HG03521 (cell line): Measurements from ENCODE around the gene YKT6.
A peak's percentile ranks its signal among the peaks of the same experiment; 100 is the strongest.
"Not testable (repeated sequence)": the region's sequence is repeated elsewhere in the genome, so short reads cannot be mapped to it uniquely, and the experiment has no call there.

Source experiments
- ATAC-seq: cut with Tn5 transposase; IDR thresholded peaks from one replicate; pipeline ENCODE4 v1.9.1; 2021; ENCODE audit warnings: mild to moderate bottlenecking, moderate library complexity; ENCODE audit not compliant: unreplicated experiment

YKT6 gene

DNA sequence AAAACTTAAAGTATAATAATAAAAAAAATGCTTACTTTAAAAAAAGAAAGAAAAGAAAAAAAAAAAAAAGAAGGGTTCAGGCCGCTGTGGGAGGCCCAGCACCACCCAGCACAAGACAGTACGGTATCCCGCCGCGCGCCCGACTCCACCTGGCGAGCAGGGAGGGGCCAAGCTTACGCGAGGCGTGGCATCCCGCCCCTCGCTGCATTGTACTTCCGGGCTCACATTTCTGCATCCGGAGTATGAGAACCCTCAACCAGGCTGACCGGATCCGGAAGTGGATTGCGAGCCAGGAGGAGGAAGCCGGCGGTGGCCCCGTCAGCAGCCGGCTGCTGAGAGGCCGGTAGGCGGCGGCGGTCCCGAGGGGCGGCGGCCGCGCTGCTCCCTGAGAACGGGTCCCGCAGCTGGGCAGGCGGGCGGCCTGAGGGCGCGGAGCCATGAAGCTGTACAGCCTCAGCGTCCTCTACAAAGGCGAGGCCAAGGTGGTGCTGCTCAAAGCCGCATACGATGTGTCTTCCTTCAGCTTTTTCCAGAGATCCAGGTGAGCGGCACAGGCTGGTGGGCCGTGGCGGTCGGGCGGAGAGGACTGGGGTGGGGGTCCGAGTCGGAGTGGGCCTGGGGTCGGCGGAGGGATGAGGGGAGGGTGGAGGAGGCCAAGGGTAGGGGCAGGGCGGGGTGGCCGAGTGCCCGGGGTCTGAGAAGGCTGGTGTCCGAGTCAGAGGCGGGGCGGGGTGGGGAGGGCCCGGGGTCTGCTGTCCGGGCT lies at the start of gene YKT6:
Gene YKT6, plus strand, starts transcription at position 280 of the 763 bp plus-strand sequence. Its CDS starts 158 bp downstream, at position 438.
- ATAC-seq = peak; percentile 98

DNA sequence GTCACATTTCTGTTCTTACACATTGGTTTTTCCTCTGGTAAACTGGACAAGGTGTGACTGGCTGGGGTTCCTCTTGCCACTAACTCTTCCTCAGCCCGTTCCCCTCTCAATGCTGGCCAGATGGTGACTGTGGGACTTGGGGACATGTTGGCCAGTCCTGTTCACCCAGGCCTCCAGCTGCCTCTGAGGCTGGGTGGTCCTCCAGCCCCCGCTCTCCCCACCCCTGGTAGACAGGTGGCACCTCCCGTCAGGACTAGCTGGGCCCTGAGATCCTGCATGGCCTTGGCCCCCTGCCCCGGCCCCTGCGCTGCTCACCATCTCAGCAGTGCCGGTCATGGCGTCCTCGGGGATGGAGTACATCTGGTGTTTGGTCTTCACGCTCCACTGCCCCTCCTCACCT lies 48.8 kb upstream of the YKT6 start:
- no peak for ATAC-seq

DNA sequence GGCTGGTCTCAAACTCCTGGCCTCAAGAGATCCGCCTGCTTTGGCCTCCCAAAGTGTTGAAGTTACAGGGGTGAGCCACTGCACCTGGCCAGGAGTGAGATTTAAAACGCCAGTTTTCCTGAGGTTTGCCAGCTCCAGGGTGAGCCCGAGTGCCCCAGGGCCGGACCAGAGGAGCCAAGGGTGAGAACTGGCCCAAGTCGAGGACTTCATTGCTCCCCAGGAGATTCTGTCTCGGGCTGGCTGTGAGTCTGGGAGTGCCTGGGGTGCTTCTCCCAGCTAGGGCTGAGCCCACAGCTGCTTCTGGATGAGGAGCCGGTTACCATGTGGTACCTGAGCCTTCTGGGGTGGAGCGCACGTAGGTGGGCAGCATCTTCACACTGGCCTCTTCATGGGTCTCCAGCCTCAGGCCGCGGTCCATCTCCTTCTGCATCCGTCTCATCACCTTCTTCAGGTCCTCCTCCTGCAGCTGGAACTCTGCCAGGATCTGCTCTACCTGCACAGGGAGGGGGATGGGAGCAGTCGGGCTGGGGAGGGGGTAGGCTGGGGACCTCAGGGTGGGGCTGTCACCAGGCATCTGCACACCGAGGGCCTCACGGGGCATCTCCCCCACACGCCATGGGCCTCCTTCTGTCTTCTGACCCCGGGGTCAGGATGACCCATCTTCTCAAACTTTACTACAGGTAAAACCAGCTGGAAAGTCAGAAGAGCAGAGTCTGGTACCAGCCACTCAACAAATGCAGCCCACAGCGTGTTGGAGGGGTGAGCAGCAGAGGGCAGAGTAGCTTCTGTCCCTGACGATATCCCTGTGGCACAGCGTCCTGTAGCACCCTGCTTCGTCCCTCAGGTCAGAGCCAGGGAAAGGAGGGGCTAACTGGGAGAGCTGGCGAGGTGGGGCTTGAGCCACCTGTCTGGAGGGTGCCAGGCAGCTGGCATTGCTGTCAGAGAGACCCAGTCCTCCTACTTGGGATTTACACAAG lies 47.5 kb upstream of the YKT6 start:
- ATAC-seq = no peak

DNA sequence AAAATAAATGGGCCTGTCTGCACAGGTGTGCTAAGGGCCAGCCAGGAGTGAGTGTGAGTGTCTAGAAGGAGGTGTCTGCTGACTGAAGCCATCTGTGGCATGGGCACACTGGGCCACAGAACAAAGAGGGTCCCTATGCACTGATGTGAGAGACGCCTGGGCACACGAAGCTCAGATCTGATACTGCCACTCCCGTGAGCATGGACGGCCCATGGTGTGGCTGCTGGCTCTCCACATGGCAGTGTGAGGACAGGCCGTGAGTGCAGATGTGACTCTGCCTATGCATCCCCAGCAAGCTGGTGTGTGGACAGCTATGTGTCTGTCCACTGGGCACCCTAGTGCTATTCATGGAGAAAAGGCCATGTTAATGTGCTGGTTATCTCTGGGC lies 46.8 kb upstream of the YKT6 start:
- no peak for ATAC-seq

DNA sequence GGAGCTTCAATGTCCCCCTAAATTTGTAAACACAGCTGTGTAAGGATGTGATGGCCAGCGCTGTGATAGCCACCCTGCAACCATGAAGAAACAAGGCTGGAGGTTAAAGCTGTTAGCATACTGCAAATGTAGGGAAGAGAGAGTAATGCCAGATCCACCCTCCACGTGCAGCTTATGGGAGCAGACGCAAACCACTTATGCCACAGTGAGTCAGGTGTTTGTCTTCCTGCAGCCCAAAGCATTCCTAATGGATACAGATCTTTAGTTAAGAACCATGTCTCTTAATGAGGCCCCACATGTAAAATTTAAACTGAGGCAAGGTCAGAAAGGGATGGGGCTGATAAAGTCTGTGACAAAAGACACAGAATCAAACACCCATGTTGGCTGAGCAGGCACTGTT lies 46.1 kb upstream of the YKT6 start:
- no peak for ATAC-seq

DNA sequence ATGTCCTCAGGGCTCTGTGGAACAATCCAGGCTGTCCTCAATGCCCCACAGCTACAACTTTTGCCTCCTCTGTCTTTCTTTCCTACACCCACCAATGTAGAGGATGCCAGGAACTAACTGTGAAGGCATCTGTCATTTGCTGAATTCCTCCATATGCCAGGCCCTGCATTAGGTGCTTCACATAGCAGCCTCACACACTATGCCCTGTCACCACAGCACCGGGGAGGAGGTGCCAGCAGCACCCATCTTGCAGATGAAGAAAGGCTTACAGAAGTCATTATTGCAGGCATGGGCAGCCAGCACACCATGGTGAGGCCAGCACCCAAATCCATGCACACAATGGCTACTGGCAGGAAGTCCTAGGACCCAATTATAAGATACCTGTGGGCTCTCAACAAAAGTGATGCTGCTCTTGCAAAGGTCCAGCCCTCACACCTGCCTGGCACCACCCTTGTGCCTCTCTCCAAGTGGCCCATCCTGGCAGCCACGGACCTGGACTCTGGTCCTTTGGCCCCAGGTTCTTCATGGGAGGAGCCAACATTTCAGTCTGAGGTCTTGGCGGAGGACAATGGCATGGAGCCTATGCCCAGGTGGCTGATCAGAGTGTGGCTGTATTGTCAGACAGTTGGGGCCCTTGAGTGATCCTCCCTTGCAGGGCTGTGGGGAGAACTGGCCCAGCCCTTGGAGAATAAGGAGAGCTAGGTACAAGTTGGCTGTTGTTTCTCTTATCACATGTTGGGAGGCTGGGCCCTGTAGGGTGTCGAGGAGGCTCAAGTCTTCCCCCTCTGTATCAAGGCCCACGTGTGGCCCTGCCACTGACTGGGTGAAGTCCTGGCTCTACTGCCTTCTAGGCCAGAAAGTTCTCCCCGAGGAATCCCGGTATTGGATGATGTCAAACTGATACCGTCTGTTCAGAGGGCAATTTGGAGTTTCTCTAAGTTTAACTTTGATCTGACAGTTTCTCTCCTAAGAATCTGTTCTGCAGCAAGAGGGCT lies 45.3 kb upstream of the YKT6 start:
- ATAC-seq = no peak

DNA sequence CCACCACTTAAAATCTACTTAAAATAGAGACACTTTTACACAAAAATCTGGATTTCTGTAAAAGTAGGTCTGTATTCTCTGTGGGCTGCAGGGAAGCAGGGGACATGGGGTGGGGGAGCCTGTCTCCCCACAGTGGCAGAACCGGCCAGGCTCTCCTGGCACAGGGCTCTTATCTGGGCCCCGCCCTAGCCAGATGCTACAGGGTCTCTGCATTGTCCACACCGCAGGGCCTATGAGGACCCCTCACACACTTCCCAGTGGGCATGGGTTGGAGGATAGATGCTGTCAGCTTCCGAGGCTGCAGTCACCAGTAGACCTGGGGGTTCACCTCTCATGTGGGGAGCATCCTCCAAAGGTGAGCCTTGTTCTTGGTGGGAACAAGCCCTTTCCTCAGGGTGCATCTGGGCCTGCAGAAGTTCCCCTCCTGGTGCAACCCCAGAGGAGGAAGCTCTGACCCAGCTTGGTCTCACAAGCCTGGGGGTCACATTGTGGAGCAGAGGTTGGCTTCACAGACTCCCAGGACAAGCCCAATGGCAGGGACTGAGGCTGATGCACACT lies 44.2 kb upstream of the YKT6 start:
- ATAC-seq = no peak

DNA sequence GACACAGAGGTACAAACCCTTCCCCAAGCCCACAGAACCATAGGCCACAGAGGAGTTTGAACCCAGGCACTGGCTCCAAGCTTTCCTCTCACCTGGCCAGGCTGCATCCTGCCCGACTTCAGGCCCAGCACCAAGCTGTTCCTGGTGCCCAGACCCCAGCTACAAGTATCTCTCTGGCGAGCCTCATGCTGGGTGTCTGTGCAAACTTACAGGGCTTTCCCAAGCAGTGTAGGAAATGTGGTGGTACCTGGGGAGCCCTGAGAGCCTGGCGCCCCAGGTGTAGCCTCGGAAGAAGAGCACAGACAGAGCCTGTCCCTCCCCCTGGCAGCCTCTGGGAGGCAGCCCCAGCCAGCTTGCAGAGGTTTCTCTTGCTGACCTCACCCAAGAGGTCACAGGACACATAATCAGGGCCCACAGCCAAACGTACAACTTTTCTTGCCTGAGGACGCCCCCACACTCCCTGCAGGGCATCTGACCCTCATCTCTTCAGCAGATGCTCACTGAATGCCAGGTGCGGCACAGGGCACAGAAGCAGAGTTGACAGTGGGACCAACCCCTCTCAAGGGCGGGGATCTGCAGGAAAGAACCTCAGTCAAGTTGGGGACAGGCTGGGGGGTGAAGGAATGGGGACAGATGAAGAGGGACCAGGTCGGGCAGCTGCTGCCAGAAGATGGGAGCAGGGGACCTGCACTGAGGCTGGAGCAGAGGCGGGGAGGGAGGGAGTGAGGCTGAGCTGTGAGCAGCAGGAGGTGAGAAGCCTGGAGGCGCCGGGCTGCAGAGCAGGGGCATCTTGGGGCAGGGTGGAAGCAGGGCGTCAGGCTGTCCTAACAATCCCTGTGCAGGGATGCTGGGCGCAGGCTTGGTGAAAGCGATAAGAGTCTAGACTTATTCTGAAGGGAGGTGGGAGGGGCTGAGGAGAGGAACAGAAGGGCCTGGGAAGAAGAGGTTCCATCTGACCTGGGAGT lies 43.4 kb upstream of the YKT6 start:
- no peak for ATAC-seq

DNA sequence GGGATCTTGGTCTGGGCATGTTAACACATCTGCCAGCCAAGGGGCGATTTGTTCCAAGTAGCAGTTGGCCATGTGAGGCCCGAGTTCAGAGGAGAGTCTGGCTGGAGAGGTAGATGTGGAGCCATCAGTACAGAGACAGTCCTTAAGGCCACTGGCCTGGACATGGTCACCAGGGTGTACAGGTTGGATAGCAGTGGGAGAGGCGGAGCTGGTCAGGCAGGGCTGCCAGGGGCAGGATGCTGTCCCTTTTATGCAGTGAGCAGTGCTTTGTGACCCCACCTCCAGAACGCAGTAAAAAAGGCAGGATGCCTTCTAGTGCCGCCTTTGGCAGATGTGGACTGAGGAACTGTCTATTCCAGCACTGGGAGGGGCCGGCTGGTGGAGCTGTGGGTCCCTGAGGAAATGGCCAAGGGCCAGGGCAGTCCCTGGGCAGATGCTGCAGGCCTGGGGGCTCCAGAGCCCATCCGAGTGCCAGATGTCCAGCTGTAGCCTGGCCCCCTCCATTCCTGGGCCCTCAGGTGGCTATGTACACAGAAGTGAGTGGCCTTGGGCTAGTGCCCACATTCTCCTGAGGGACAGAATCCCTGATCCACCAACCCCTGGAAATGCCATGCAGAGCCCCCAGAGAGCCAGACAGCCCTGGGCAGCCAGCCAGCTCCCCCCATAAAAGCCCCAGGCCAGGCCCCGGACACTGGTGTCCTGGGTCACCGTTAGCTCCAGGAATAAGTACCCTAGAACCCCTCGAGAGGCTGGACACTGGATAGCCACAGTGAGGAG lies 42.5 kb upstream of the YKT6 start:
- ATAC-seq = no peak

DNA sequence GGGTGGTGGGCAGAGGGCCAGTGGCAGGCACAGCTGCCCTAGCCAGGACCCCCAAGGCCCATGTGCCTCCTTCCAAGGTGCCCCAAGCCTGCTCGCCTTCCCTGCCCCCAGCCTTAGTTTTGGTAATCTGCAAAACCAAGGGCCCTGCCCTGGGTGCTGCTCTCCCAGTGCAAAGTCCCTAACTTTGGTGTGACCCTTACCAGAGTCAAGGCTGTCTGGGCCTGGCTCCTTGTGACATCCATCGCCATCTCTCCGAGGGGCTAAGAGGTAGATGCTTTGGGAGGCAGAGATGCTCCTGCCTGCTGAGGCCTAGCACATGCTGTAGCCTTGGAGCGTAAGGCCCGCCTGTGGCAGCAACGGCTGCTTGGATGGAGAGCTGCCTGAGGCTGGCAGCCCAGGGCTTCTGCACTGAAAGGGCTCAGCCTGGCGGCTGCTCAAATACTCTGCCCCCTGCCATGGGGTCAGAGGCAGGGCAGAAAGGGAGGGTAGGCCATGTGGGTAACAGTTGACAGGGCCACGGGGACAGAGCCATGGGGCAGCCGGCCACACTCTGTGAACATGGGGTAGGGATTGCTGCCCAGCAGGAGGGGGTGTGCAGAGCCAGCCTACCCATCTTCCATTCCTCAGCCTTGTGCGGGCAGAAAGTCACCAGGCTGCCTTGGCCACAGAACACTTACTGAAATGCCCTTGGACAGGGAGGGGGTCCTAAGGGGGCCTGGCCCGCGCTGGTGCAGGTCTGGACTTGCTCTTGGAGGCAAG lies 41.7 kb upstream of the YKT6 start:
- no peak for ATAC-seq

DNA sequence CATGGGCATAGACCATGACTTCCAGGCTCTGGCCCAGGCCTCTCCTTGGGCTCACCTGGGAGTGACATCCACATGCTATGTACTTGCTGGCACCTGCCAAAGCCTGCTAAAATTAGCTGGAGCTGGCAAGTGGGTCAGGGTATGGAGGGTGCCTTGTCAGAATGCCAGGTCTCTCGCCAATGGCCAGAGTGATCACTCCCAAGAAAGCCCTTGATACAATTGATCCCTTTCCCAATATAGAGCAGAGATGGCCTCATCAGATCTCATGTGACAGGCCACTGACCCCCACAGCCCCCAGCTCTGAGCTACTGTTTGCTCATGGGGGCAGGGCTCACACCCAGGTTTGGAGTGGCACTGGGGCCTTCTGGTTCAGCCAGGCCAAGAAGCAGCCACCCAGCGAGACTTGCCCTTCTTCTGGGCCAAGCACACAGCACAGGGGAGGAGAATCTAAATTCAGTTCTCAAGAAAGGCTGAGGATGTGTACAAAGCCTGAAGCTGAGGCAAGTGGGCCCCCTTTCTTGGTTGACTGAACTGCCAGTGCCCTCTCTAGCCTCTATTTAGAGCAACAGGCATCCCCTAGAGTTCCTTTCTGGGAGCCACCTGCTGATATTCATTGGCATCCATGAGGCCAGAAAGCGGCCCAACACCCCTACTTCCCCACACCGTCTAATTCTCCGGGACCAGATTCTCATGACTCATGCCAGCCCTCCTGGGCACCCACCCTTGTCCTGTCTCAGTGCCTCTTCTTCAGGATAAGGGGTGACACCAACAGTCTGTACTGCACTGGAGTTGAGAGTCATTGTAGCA lies 40.8 kb upstream of the YKT6 start:
- no peak for ATAC-seq

DNA sequence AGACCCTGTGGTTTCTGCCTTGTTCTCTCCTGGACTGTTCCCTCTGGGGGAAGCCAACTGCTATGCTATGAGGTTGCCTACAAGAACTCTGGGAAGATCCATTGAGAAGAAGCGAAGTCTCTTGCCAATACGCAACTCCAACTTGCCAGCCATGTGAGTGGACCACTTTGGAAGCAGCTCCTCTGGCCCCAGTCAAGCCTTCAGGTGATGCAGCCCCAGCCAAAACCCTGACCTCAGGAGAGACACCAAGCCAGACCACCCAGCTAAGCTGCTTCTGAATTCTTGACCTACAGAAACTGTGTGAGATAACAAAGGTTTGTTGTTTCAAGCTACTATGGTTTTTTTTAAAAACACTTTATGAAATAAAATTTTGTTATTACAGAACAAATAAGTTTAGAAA lies 39.4 kb upstream of the YKT6 start:
- no peak for ATAC-seq

DNA sequence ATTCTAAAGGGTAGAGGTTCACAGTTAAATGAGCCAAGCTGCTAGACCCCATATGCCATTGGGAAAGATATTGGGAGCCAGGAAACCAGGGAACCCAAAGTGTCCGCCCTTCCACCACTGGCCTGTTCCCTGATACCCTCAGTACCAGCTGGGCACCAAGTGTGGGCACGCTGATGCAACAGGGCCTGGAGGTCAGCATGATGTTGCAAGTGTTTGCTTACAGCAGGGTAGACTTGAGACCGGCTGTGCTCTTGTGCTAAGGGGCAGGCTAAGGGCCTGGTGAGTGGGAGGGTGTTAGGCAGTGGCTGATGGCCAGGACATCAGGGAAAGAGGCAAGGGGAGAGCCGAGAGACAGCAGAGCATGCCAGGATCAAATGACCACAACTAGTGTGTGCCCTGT lies 38.6 kb upstream of the YKT6 start:
- no peak for ATAC-seq

DNA sequence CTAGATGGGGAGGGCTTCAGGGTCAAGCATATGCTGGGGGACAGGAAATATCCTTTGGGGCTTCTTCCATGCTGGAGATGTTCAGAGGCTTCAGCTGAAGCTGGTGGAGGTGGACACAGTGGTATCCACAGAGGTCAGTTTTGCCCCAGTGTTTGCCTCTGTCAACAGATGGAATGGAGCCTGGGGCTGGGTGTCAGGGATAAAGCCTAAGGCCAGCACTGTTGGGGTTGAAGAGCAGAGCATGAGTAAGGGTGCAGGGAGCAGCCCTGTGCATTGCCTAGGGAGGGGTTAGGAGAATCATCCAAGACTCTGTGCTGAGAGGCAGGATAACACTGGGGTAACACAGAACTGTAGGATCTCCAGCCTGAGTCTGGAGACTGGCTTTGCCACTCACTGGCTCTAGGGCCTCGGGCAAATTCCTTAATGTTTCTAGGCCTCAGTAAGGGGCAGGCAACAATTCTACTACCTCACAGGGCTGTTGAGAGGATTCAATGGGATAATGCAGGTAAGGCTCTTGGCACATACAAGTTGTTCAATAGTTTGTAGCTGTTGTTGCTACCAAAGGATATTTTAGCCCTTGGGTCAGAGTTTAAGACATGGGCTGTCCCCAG lies 37.9 kb upstream of the YKT6 start:
- no peak for ATAC-seq

DNA sequence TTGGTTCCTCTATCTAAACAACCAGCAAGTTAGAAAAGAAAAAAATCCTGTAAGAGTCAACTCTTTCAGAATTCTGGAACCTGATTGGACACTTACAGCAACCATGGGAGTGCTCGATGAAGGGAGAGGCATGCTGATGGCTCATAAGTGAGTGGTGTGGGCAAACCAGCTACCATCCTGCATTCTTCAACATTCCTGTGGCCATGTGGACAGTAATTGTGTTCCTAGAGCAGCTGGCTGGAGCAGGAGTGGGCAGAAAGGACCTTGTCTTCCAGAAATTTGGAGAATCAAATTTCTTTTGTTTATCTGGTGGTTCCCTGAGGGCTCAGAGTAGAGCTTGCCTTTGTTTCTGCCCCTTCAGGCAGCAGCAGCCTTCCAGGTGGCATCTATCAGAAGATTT lies 37.2 kb upstream of the YKT6 start:
- no peak for ATAC-seq

DNA sequence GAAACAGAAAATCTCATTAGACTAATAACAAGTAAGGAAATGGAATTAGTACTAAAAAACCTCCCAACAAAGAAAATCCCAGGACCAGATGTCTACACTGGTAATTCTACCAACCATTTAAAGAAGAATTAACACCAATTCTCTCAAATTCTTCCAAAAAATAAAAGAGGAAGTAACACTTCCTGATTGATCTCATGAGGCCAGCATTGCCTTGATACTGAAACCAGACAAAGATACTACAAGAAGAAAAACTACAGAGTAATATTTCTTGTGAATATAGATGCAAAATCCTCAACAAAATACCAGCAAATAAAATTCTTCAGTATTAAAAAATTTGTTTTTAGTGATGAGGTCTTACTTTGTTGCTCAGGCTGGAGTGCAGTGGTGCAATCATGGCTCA lies 32.9 kb upstream of the YKT6 start:
- no peak for ATAC-seq

DNA sequence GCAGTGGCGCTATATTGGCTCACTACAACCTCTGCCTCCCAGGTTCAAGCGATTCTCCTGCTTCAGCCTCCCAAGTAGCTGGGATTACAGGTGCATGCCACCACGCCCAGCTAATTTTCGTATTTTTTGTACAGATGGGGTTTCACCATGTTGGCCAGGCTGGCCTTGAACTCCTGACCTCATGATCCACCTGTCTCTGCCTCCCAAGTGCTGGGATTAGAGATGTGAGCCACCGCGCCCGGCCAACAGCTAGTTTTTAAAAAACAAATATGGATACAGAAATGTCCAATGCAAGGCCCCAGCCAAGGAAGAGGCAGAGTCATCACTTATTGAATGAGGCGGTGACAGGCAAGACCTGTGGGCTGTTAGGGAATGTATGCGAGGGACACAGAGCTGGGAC lies 28.9 kb upstream of the YKT6 start:
- ATAC-seq = not testable (repeated sequence)
